Peyer's patch (tissue), 4 donors: Measurements from ENCODE around the gene FLT3.

ENCODE experiments used
- CTCF ChIP-seq, 6 experiments: fragments of 450-650 bp in 4 of 6; fragments of 200-600 bp in 2 of 6; sonication (generic) in 1 of 6; IDR thresholded peaks; one replicate each; pipeline ENCODE4 v1.5.1; 2017 to 2019; ENCODE audit warnings: antibody characterized with exemption in 6 of 6, mild to moderate bottlenecking in 3 of 6, moderate library complexity in 1 of 6
- POLR2A ChIP-seq, 2 donors: fragments of 450-650 bp; IDR thresholded peaks; one replicate each; pipeline ENCODE4 v1.5.1; 2017; ENCODE audit warnings: antibody characterized with exemption in 2 of 2, mild to moderate bottlenecking in 2 of 2, moderate library complexity in 2 of 2

GRCh38 chr13:27959976-27960361, 140.4 kb downstream of the FLT3 start:
- TF ChIP-seq CTCF (IDR thresholded peaks at IDR 0.05) (no peak), POLR2A (IDR thresholded peaks at IDR 0.05) (no peak)
